Measurements from ENCODE around the gene CARD11.

DNA sequence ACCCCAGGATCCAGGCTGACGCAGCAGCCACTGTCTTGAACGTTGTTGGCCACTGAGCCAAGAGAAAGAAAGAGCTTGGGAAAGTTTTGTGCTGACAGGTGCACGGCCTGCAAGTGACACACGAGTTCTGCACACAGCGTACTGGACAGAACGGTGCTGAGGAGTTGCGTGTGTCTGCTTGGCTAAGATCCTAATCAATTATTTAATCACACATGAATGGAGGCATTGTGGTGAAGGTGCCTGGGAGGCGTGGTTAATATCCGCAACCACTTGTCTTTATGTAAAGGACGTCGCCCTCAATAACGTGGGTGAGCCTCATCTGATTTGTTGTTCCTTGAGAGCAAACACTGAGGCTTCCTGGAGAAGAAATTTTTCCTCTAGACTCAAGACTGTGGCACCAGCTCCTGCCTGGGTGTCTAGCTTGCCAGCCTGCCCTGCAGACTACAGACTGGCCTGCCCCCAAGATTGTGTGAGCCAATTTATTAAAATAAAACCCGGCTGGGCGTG lies 183.0 kb downstream of the CARD11 start:
- TF ChIP-seq, protein P1, sequence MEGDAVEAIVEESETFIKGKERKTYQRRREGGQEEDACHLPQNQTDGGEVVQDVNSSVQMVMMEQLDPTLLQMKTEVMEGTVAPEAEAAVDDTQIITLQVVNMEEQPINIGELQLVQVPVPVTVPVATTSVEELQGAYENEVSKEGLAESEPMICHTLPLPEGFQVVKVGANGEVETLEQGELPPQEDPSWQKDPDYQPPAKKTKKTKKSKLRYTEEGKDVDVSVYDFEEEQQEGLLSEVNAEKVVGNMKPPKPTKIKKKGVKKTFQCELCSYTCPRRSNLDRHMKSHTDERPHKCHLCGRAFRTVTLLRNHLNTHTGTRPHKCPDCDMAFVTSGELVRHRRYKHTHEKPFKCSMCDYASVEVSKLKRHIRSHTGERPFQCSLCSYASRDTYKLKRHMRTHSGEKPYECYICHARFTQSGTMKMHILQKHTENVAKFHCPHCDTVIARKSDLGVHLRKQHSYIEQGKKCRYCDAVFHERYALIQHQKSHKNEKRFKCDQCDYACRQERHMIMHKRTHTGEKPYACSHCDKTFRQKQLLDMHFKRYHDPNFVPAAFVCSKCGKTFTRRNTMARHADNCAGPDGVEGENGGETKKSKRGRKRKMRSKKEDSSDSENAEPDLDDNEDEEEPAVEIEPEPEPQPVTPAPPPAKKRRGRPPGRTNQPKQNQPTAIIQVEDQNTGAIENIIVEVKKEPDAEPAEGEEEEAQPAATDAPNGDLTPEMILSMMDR (IDR thresholded peaks at IDR 0.05; ENCODE audit: poor library complexity, severe bottlenecking), result no peak
- TF ChIP-seq EP300 (conservative IDR thresholded peaks at IDR 0.05; ENCODE audit: poor library complexity, severe bottlenecking) (no peak), TAF1 (IDR thresholded peaks at IDR 0.05; ENCODE audit: low read depth) (no peak), SMC3 (conservative IDR thresholded peaks at IDR 0.05; ENCODE audit: poor library complexity) (no peak), RAD21 (conservative IDR thresholded peaks at IDR 0.05) (no peak), EZH2 (IDR thresholded peaks at IDR 0.05; ENCODE audit: borderline replicate concordance, insufficient read depth, low read length, poor library complexity, severe bottlenecking) (no peak), MXI1 (conservative IDR thresholded peaks at IDR 0.05; ENCODE audit: poor library complexity, severe bottlenecking) (no peak)
- TF ChIP-seq, protein P2, sequence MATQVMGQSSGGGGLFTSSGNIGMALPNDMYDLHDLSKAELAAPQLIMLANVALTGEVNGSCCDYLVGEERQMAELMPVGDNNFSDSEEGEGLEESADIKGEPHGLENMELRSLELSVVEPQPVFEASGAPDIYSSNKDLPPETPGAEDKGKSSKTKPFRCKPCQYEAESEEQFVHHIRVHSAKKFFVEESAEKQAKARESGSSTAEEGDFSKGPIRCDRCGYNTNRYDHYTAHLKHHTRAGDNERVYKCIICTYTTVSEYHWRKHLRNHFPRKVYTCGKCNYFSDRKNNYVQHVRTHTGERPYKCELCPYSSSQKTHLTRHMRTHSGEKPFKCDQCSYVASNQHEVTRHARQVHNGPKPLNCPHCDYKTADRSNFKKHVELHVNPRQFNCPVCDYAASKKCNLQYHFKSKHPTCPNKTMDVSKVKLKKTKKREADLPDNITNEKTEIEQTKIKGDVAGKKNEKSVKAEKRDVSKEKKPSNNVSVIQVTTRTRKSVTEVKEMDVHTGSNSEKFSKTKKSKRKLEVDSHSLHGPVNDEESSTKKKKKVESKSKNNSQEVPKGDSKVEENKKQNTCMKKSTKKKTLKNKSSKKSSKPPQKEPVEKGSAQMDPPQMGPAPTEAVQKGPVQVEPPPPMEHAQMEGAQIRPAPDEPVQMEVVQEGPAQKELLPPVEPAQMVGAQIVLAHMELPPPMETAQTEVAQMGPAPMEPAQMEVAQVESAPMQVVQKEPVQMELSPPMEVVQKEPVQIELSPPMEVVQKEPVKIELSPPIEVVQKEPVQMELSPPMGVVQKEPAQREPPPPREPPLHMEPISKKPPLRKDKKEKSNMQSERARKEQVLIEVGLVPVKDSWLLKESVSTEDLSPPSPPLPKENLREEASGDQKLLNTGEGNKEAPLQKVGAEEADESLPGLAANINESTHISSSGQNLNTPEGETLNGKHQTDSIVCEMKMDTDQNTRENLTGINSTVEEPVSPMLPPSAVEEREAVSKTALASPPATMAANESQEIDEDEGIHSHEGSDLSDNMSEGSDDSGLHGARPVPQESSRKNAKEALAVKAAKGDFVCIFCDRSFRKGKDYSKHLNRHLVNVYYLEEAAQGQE (IDR thresholded peaks at IDR 0.05; ENCODE audit: borderline replicate concordance), result no peak
